Measurements from ENCODE around the gene MKI67.

Gene MKI67

DNA sequence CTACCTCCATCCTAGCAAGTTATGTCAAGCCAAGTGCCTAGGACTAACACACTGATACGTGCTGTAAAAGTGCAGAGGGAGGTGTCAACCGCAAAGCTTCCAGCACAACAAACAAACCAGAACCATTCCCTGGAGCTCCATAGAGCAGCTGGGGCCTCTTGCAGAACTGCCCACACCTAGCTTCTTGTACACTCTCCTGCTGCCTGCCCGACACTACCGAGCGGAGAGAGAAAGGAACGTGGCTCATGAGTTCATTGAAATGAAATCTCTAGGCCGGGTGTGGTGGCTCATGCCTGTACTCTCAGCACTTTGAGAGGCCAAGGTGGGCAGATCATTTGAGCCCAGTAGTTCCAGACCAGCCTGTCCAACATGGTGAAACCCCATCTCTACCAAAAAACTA is 73.5 kb downstream of the MKI67 start:
- DNase-seq (ENCODE audit: low read depth in 2 of 2): no peak

DNA sequence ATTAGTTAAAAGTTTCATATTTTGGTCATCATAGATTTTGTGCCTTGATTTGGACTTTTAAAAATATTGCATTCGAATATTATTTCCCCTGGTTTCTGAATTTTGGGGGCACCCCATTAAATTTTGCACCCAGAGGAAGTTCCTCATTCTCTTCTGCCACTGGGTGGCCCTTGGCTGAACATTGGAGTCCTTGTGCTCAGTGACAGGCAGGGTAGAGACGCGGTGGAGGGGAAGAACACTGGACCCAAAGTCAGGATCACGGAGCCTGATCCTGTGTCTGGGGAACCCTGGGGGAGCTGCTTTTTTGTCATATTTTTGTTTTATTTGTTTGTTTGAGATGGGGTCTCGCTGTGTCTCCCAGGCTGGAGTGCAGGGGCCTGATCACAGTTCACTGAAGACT is 74.7 kb downstream of the MKI67 start:
- no peak for DNase-seq (ENCODE audit: low read depth in 2 of 2)

DNA sequence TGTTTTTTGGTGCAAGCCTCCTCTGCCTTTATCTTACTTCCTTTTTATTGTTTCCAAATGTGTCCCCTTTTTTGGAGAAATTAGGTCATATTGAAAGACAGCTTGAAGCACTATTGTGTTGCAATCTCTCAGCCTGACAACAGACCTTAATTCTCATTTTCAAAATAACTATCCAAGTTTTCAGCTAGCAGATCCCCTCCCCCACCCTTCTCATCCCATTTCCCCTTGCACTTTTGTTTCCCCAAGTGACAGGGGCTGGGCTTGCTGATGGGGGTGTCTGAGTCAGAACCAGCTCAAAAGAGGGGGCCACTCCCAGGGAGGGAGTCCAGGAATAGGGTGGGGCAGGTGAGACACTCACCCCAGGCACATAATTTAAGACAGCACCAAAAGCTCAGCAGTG is 75.3 kb downstream of the MKI67 start:
- no peak for DNase-seq (ENCODE audit: low read depth in 2 of 2)

DNA sequence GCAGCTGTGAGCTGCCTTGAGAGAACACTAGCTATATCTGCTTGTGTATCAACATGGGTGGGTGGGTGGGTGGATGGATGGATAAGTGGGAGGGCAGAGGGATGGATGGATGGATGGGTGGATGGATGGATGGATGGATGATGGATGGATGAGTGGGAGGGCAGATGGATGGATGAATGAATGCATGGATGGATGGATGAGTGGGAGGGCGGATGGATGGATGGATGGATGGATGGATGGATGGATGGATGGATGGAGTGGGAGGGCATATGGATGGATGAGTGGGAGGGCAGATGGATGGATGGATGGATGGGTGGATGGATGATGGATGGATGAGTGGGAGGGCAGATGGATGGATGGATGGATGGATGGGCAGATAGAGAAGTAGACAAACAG is 76.1 kb downstream of the MKI67 start:
- DNase-seq (ENCODE audit: low read depth in 2 of 2): no peak

DNA sequence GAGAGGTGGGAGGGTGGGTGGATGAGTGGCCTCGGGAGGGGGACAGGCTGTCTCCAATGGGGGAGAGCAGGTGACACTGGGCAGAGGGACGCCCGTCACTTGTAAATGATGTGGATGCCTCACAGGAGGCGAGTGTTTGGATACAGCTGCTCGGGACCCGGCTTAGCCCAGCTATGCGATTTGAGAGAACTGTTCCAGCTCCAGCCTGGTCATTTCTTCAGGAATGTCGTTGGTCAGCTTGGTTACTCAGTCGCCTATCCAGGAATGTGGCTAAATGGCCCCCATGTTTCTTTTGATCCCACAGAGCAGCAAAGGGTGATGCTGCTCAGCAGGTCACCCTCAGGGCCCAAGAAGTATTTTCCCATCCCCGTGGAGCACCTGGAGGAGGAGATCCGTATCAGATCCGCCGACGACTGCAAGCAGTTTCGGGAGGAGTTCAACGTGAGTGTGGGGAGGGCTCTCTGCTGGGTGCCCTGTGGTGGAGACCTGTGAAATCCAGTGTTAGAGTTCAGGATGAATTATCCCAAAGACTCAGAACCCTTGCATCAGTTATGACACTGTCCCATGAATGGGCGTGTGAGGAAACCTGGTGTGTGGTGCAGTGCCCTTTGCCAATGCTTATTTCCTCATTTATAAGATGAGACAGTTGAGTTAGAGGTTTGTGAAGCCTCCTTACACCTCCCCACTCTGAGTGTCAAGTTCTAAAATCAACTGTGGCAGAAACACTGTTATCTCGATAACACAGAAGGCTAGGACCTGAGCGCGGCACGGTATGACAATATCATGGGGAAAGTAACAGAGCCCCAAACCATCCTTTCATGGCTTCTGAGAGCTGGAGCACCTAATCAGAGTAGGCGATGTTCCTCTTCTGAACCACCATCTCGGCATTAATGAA is 76.8 kb downstream of the MKI67 start:
- DNase-seq (ENCODE audit: low read depth in 2 of 2): no peak

DNA sequence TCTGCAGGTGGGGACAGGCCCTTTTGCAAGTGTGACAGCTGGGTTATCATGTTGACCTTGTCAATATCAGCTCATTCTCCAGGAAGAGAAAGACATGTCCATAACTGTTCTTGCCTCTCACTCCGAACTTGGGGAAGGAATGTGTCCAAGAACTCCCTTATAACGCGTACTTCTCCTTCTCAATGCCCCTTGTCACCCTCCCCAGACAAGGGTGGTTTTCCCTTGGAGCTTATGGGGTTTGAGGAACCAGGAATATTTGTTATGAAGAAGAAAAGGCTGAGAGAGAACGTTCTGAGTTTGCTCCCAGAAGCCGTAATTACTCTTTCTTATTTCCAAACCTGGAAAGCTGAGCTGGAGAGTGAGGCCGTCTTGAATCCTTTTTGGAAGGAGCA is 77.4 kb downstream of the MKI67 start:
- DNase-seq (ENCODE audit: low read depth in 2 of 2): no peak

DNA sequence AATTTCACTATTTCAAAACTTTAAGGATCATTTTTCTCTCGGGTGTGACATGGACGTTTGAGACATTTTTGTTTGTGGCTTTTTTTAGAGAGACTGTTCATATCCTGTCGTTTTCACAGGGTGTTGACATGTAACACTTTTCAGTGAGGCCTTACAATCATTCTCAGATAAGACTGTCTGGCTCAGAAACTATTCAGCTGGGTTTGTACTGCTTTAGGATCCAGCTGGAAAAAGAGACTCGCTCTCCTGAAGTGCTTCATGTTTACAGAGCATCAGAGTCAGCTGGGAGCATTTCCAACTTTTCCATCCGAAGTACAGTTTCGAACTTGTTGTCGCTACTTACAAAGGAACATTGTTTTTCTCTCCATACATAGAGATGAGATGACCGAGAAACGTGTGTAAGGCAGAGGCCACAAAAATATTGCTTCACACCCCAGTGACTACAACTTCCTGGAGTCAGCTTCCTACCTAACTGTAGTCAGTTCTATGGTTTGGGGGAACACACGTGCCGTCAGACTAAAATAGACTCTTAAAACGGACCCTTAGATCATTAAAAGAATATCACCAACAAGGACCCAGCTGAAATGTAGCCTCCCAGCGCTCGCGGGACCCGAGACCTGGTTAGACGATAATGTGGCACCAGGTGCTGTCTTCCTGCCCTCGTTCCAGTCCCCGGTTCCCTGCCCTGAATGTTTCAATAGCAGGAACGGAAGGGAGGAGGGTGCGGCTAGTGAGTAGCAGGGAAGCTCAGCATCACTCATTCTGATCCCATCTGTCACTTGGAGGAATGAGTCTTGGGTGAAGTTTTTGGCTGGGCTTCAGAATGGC is 78.0 kb downstream of the MKI67 start:
- DNase-seq (ENCODE audit: low read depth in 2 of 2): no peak

DNA sequence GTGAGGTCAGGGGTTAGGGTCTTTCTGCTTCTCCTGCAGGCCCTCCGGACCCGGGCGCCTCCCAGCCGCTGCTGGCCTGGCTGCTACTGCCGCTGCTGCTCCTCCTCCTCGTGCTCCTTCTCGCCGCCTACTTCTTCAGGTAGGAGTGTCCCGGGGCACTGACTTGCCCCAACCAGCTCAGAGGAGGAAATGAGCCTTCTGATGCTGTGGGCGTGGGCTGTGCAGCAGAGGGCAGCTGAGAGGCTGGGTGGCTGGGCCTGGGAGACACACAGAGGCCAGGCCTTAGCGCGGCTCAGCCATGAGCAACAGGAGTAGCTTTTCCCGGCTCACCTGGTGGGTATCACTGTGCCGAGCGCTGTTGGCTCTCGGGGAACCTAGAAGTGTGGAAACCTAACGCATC is 78.9 kb downstream of the MKI67 start:
- no peak for DNase-seq (ENCODE audit: low read depth in 2 of 2)

DNA sequence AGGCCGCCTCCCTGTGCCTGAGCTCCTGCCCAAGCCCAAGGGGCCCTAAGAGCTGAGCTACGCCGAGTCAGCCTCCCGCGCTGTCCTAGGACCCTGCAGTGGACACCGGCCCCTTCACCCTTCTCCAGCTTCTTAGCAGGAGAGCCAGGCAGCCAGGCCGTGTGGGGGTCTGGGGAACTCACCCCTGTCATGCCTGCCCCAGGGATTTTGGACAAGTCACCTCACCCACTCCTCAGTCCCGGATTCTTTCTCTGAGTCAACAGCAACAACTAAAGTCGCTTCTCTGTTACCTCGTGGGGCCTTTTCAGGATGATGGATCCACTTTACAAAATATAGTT is 79.3 kb downstream of the MKI67 start:
- DNase-seq (ENCODE audit: low read depth in 2 of 2): no peak

Measured in fibroblast of skin of left quadriceps (primary cell).